HL-60 (cell line): Measurements from ENCODE around the gene MYO16.

Source experiments
- DNase-seq, 2 experiments: peaks; one replicate each; pipeline ENCODE4 v3.0.0-alpha.2; 2010 to 2020; ENCODE audit warnings: low read depth in 1 of 2, low spot score in 1 of 2
- H3K27ac ChIP-seq: fragments of 250-450 bp; sonication (Bioruptor Pico); replicated peaks from 2 replicates; pipeline ENCODE4 v1.5.1; 2020; ENCODE audit warnings: mild to moderate bottlenecking, moderate library complexity
- H3K27me3 ChIP-seq: fragments of 250-450 bp; sonication (Bioruptor Pico); 2 replicates; pipeline ENCODE4 v1.5.1; 2021; ENCODE audit warnings: mild to moderate bottlenecking, moderate library complexity; ENCODE audit not compliant: insufficient read depth, poor library complexity, severe bottlenecking
- H3K4me3 ChIP-seq: replicated peaks from 2 replicates; pipeline ENCODE4 v1.5.1; 2011; ENCODE audit warnings: mild to moderate bottlenecking, control low read depth, low read length; ENCODE audit not compliant: insufficient read depth
- CTCF ChIP-seq: IDR thresholded peaks from one replicate; pipeline ENCODE4 v1.5.1; 2011; ENCODE audit warnings: low read length, control low read depth, inconsistent platforms; ENCODE audit not compliant: insufficient read depth
- GABPA ChIP-seq: IDR thresholded peaks from 2 replicates; pipeline ENCODE4 v1.6.1; 2012; ENCODE audit warnings: low read depth
- POLR2AphosphoS5 ChIP-seq: IDR thresholded peaks from 2 replicates; pipeline ENCODE4 v1.6.1; 2012; ENCODE audit warnings: low read depth
- SPI1 ChIP-seq: IDR thresholded peaks from 2 replicates; pipeline ENCODE4 v1.6.1; 2012; ENCODE audit warnings: low read depth, mild to moderate bottlenecking, borderline replicate concordance
- TF ChIP-seq, protein P1 (sequence below): IDR thresholded peaks from 2 replicates; pipeline ENCODE4 v1.6.1; 2012; ENCODE audit warnings: low read depth; ENCODE audit not compliant: insufficient replicate concordance

Gene MYO16

DNA sequence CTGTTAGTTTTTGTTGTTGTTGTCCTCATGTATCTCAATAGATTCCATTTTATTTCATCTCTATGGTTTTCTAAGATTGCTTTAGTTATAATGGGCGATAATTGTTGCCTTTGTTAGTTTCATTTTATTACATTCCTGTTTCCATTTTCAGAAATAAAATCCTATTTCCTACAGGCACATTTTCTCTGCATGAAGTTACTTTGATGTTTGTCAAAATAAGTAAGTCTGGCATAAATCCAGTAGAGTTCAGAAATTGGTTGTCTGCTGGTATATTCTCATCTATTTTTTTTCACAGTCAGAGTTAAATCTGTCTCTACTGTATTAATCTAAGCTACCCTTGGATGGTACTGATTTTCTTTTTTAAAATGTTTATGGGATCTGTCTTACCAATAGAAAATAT, 204.1 kb downstream of the MYO16 start:
- no peak overlapping the region for H3K27ac ChIP-seq
- DNase-seq: no peak
- no peaks in the 10 kb centered on the region for H3K27me3 ChIP-seq
- H3K4me3 ChIP-seq: no peak overlapping the region
- TF ChIP-seq, protein P1, sequence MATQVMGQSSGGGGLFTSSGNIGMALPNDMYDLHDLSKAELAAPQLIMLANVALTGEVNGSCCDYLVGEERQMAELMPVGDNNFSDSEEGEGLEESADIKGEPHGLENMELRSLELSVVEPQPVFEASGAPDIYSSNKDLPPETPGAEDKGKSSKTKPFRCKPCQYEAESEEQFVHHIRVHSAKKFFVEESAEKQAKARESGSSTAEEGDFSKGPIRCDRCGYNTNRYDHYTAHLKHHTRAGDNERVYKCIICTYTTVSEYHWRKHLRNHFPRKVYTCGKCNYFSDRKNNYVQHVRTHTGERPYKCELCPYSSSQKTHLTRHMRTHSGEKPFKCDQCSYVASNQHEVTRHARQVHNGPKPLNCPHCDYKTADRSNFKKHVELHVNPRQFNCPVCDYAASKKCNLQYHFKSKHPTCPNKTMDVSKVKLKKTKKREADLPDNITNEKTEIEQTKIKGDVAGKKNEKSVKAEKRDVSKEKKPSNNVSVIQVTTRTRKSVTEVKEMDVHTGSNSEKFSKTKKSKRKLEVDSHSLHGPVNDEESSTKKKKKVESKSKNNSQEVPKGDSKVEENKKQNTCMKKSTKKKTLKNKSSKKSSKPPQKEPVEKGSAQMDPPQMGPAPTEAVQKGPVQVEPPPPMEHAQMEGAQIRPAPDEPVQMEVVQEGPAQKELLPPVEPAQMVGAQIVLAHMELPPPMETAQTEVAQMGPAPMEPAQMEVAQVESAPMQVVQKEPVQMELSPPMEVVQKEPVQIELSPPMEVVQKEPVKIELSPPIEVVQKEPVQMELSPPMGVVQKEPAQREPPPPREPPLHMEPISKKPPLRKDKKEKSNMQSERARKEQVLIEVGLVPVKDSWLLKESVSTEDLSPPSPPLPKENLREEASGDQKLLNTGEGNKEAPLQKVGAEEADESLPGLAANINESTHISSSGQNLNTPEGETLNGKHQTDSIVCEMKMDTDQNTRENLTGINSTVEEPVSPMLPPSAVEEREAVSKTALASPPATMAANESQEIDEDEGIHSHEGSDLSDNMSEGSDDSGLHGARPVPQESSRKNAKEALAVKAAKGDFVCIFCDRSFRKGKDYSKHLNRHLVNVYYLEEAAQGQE: no peak
- TF ChIP-seq GABPA (no peak), POLR2AphosphoS5 (no peak), CTCF (no peak), SPI1 (no peak)

DNA sequence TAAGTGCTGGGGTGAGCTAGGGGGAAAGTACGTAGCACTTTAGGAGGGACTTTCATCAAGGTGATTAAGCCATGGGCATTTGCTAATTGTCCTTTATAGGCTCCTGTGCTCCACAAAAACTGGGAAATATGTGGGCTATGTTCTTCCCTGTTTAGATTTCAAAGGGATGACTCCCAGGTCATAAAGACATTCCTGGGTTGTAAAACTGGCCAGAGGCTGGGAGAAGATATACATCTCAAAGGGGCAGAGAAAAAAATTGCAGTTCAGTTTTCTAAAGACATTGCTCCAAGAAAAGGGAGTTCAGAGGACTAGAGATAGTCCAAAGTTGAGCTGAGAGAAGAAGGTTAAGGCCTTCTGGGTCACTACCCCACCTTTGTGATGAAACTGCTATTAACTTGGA, 204.8 kb downstream of the MYO16 start:
- no peak overlapping the region for H3K27ac ChIP-seq
- TF ChIP-seq, protein P1: no peak
- no peak for TF ChIP-seq POLR2AphosphoS5
- no peak for TF ChIP-seq CTCF
- TF ChIP-seq GABPA: no peak
- TF ChIP-seq SPI1: no peak
- no peak for DNase-seq
- H3K4me3 ChIP-seq: no peak overlapping the region
- no peaks in the 10 kb centered on the region for H3K27me3 ChIP-seq

DNA sequence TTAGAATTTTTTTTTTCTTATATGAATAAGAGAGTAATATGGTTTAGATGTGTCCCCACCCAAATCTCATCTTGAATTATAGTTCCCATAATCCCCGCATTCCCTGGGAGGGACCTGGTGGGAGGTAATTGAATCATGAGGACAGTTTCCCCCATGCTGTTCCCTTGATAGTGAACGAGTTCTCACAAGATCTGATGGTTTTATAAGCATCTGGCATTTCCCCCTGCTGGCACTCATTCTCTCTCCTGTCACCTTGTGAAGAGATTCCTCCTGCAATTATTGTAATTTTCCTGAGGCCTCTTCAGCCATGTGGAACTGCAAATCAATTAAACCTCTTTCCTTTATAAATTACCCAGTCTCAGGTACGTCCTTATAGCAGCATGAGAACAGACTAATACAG, 205.7 kb downstream of the MYO16 start:
- TF ChIP-seq, protein P1: no peak
- TF ChIP-seq GABPA (no peak), POLR2AphosphoS5 (no peak), CTCF (no peak), SPI1 (no peak)
- H3K27me3 ChIP-seq: no peaks in the 10 kb centered on the region
- DNase-seq: no peak

More for the DNA sequence above, 205.7 kb downstream of the MYO16 start:
- Histone ChIP-seq H3K27ac (no peak overlapping the region), H3K4me3 (no peak overlapping the region)
